DOHH2 (cell line): Measurements from ENCODE around the gene LPAR5.

ENCODE experiments used
- CTCF ChIP-seq: fragments of 200-600 bp; sonication (generic); IDR thresholded peaks from one replicate; pipeline ENCODE4 v1.5.1; 2014; ENCODE audit warnings: antibody characterized with exemption, mild to moderate bottlenecking, low read depth, low read length; ENCODE audit not compliant: poor library complexity, severe bottlenecking
- EZH2phosphoT487 ChIP-seq: fragments of 200-600 bp; sonication (generic); IDR thresholded peaks from 2 replicates; pipeline ENCODE4 v1.6.1; 2017; ENCODE audit warnings: borderline replicate concordance, mild to moderate bottlenecking, antibody characterized with exemption, low read length, moderate library complexity, mixed read lengths

- TF ChIP-seq CTCF: no peak
- TF ChIP-seq EZH2phosphoT487: no peak
Observed at GRCh38 chr12:6602526-6602925, 33.2 kb downstream of the LPAR5 start.
